Measurements from ENCODE around the gene GNB2. TPM values are rescaled to one million over a fixed set of nuclear protein-coding genes. Genes with fewer than 3 reads are reported as not detected.

GNB2 gene
- total and polyA plus RNA-seq, 2 of the 13 experiments (the other 11 are each of a cell fraction or from before 2014, with no cell fraction given): 48.3 to 67.1 TPM

- TF ChIP-seq MYNN (CRISPR knock-in tag; IDR thresholded peaks at IDR 0.05; ENCODE audit: low read depth): no peak; the same call in 1 of the 2 replicates
- peak; percentile 36; the same call in 1 of the 2 replicates for TF ChIP-seq HIVEP1 (CRISPR knock-in tag; IDR thresholded peaks at IDR 0.05)
- peak in 1 of 2 experiments; percentile 58; a peak in 1 of 4 replicates for TF ChIP-seq POLR2A (IDR thresholded peaks at IDR 0.05; ENCODE audit: insufficient read depth in 1 of 2, low read depth in 2 of 2, low read length in 2 of 2)
- peak; percentile 91 for TF ChIP-seq ZNF430 (CRISPR knock-in tag; IDR thresholded peaks at IDR 0.05)
- no peak for TF ChIP-seq MLLT10 (CRISPR knock-in tag; IDR thresholded peaks at IDR 0.05)
- no peak for TF ChIP-seq ZNF546 (CRISPR knock-in tag; conservative IDR thresholded peaks at IDR 0.05)
- TF ChIP-seq ELF3 (CRISPR knock-in tag; IDR thresholded peaks at IDR 0.05): peak; percentile 81; the same call in 1 of the 2 replicates
- TF ChIP-seq, protein P1, sequence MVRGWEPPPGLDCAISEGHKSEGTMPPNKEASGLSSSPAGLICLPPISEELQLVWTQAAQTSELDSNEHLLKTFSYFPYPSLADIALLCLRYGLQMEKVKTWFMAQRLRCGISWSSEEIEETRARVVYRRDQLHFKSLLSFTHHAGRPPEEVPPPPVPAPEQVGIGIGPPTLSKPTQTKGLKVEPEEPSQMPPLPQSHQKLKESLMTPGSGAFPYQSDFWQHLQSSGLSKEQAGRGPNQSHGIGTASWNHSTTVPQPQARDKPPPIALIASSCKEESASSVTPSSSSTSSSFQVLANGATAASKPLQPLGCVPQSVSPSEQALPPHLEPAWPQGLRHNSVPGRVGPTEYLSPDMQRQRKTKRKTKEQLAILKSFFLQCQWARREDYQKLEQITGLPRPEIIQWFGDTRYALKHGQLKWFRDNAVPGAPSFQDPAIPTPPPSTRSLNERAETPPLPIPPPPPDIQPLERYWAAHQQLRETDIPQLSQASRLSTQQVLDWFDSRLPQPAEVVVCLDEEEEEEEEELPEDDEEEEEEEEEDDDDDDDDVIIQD (CRISPR knock-in tag; IDR thresholded peaks at IDR 0.05; ENCODE audit: low read depth): 0 out of 2 replicates have a peak, but pooled peaks have one; percentile 16
- TF ChIP-seq FOXJ3 (CRISPR knock-in tag; IDR thresholded peaks at IDR 0.05; ENCODE audit: borderline replicate concordance): no peak
- no peak for TF ChIP-seq SSRP1 (CRISPR knock-in tag; IDR thresholded peaks at IDR 0.05)
- TF ChIP-seq GABPB1 (CRISPR knock-in tag; IDR thresholded peaks at IDR 0.05): peak; percentile 78
- no peak for TF ChIP-seq NCOA1 (CRISPR knock-in tag; IDR thresholded peaks at IDR 0.05)
- 0 out of 2 replicates have a peak, but pooled peaks have one; percentile 41 for TF ChIP-seq POLR2AphosphoS5 (IDR thresholded peaks at IDR 0.05; ENCODE audit: low read depth, low read length)
- peak; percentile 71; the same call in 1 of the 2 replicates for TF ChIP-seq SALL1 (CRISPR knock-in tag; IDR thresholded peaks at IDR 0.05)
- 0 out of 2 replicates have a peak, but pooled peaks have one; percentile 24 for TF ChIP-seq SIX1 (CRISPR knock-in tag; IDR thresholded peaks at IDR 0.05; ENCODE audit: borderline replicate concordance)
- TF ChIP-seq, protein P2, sequence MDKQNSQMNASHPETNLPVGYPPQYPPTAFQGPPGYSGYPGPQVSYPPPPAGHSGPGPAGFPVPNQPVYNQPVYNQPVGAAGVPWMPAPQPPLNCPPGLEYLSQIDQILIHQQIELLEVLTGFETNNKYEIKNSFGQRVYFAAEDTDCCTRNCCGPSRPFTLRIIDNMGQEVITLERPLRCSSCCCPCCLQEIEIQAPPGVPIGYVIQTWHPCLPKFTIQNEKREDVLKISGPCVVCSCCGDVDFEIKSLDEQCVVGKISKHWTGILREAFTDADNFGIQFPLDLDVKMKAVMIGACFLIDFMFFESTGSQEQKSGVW (CRISPR knock-in tag; IDR thresholded peaks at IDR 0.05; ENCODE audit: borderline replicate concordance): no peak
- no peak for TF ChIP-seq EHMT2 (IDR thresholded peaks at IDR 0.05; ENCODE audit: borderline replicate concordance, low read depth, low read length)
- peak; percentile 97 for TF ChIP-seq XRCC5 (optimal IDR thresholded peaks at IDR 0.05; ENCODE audit: low read length)
- no peak for TF ChIP-seq PHB2 (IDR thresholded peaks at IDR 0.05; ENCODE audit: partially characterized antibody)
- TF ChIP-seq ZNF18 (CRISPR knock-in tag; IDR thresholded peaks at IDR 0.05; ENCODE audit: insufficient replicate concordance): no peak
- no peak for TF ChIP-seq GPN1 (CRISPR knock-in tag; IDR thresholded peaks at IDR 0.05; ENCODE audit: borderline replicate concordance)
- no peak for TF ChIP-seq SMC3 (IDR thresholded peaks at IDR 0.05; ENCODE audit: low read length)
- 0 out of 2 replicates have a peak, but pooled peaks have one; percentile 30 for TF ChIP-seq KLF6 (CRISPR knock-in tag; IDR thresholded peaks at IDR 0.05)
- peak; percentile 40; the same call in 1 of the 2 replicates for TF ChIP-seq FOXK1 (CRISPR knock-in tag; IDR thresholded peaks at IDR 0.05; ENCODE audit: borderline replicate concordance, low read depth)
- no peak for TF ChIP-seq NONO (IDR thresholded peaks at IDR 0.05)
- TF ChIP-seq NONO (CRISPR knock-in tag; conservative IDR thresholded peaks at IDR 0.05): peak; percentile 89
- peak; percentile 60; the same call in 1 of the 2 replicates for TF ChIP-seq ZNF770 (CRISPR knock-in tag; IDR thresholded peaks at IDR 0.05)
These were observed at the start of gene GNB2 (continued) for GRCh38 chr7:100673302-100673941.
